Upper lobe of right lung (tissue), 1 donor: Measurements from ENCODE around the gene GRID1. TPM values are rescaled to one million over a fixed set of nuclear protein-coding genes. Genes with fewer than 3 reads are reported as not detected.

Experiments used
- ATAC-seq: fragments of 200-7000 bp; cut with Tn5 transposase; one replicate; pipeline ENCODE4 v1.9.1; 2020; ENCODE audit warnings: mild to moderate bottlenecking, moderate library complexity
- DNase-seq: peaks from one replicate; pipeline ENCODE4 v3.0.0-alpha.2; 2020
- H3K27ac ChIP-seq: fragments of 200-600 bp; one replicate; pipeline ENCODE4 v1.8.0; 2022
- H3K27me3 ChIP-seq: fragments of 200-600 bp; one replicate; pipeline ENCODE4 v1.8.0; 2022; ENCODE audit warnings: mild to moderate bottlenecking
- H3K36me3 ChIP-seq: fragments of 200-600 bp; one replicate; pipeline ENCODE4 v1.8.0; 2022
- H3K4me1 ChIP-seq: fragments of 200-600 bp; one replicate; pipeline ENCODE4 v1.8.0; 2022
- H3K4me3 ChIP-seq: fragments of 200-600 bp; one replicate; pipeline ENCODE4 v1.8.0; 2022; ENCODE audit warnings: mild to moderate bottlenecking
- H3K9me3 ChIP-seq: fragments of 200-600 bp; one replicate; pipeline ENCODE4 v1.8.0; 2022
- CTCF ChIP-seq: fragments of 200-600 bp; IDR thresholded peaks from one replicate; pipeline ENCODE4 v1.8.0; 2022; ENCODE audit warnings: antibody characterized with exemption
- intact Hi-C: fragments of 100-400 bp; cut with DNase I; formaldehyde crosslinking; loops from one replicate; pipeline ENCODE4 v1.11.0; 2022
- total RNA-seq: library from RNA; stranded (reverse); fragmentation: NEBNext Ultra II Directional; extraction: Animal tissue kit (Norgen Biotek cat#: 25700); gene quantifications from one replicate; pipeline ENCODE4 v1.2.1, GENCODE V29; 2021
- donor health status: DM: no; HTN: yes; CAD: no; lungs with severe emphysema.

Gene GRID1
- total RNA-seq, 1 donor from 2014 or later = 3.0 TPM

DNA sequence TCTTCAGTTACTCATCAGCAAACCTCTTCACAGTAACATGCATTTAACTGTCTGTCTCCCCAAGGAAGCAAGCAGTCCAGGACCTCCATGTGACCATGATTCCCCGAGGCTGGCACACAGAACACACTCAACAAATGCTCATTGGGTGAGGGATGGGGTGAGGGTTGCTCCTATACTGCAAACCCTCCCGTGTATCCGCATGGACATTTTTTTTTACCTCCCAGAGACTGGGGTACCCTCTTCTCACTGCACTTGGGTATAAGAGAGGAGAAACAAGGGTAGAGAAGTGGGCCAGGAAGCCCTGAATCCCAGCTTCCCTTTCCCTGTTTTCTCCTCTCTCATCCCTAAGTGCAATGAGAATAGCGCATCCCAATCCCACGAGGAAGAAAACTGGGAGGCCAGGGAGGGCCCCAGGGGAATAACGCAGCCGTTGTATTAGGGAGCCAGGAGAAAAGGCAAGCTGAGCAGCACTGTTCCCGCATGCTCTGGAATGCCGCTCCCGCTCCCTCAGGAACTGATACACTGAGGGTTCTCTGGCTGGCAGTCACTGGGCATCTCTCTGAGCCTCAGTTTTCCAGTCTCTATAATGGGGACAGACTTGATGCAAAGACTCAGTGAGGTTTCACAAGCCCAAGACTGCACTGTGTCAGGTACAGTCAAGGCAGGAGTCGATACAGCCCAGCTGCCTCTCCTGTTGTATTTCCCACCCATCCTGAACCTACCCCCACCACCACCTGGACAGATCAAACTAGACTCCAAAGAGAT, 134.6 kb downstream of the GRID1 start:
- no peak overlapping the region for H3K27ac ChIP-seq
- DNase-seq = no peak
- H3K9me3 ChIP-seq = no peaks in the 10 kb centered on the region
- no peak for TF ChIP-seq CTCF
- no peaks in the 10 kb centered on the region for H3K36me3 ChIP-seq
- intact Hi-C loops = no loop called here
- H3K4me3 ChIP-seq = no peak overlapping the region
- no peaks in the 10 kb centered on the region for H3K27me3 ChIP-seq
- ATAC-seq = no peak
- no peaks in the 10 kb centered on the region for H3K4me1 ChIP-seq

GRCh38 chr10:86230557-86231180, 135.9 kb downstream of the GRID1 start:
- no peaks in the 10 kb centered on the region for H3K36me3 ChIP-seq
- H3K27me3 ChIP-seq = no peaks in the 10 kb centered on the region
- TF ChIP-seq CTCF = no peak
- no peaks in the 10 kb centered on the region for H3K4me1 ChIP-seq
- ATAC-seq (no peak), DNase-seq (no peak)
- no peaks in the 10 kb centered on the region for H3K9me3 ChIP-seq
- intact Hi-C loops = no loop called here
- no peak overlapping the region for H3K27ac ChIP-seq
- H3K4me3 ChIP-seq = no peak overlapping the region

GRCh38 chr10:86229811-86230556, 136.6 kb downstream of the GRID1 start:
- Histone ChIP-seq H3K27me3 (no peaks in the 10 kb centered on the region), H3K4me3 (no peak overlapping the region), H3K4me1 (no peaks in the 10 kb centered on the region), H3K27ac (no peak overlapping the region), H3K36me3 (no peaks in the 10 kb centered on the region), H3K9me3 (no peaks in the 10 kb centered on the region)
- intact Hi-C loops = no loop called here
- no peak for TF ChIP-seq CTCF
- ATAC-seq (no peak), DNase-seq (no peak)

DNA sequence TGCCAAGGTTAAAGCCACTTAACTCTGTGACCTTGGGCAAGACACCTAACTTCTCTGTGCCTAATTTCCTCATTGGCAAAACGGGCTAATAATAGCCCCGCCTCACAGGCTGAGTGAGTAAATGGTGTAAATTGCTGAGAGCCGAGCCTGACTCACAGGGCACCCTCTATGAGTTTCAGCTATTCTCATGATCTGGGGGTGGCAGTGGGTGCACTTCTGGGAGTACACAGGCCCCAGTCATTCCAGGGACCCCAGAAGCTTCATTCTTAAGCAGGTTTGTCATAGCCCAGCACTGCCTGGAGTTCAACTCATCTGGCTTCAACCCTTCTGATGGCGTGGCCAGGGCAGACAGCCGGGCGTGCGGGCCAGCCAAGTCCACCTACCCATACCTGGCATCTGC, 137.2 kb downstream of the GRID1 start:
- H3K27ac ChIP-seq = no peak overlapping the region
- no peaks in the 10 kb centered on the region for H3K27me3 ChIP-seq
- no peaks in the 10 kb centered on the region for H3K4me1 ChIP-seq
- H3K9me3 ChIP-seq = no peaks in the 10 kb centered on the region
- DNase-seq (no peak), ATAC-seq (no peak)
- H3K36me3 ChIP-seq = no peaks in the 10 kb centered on the region
- no peak overlapping the region for H3K4me3 ChIP-seq
- TF ChIP-seq CTCF = no peak
- intact Hi-C loops = no loop called here

DNA sequence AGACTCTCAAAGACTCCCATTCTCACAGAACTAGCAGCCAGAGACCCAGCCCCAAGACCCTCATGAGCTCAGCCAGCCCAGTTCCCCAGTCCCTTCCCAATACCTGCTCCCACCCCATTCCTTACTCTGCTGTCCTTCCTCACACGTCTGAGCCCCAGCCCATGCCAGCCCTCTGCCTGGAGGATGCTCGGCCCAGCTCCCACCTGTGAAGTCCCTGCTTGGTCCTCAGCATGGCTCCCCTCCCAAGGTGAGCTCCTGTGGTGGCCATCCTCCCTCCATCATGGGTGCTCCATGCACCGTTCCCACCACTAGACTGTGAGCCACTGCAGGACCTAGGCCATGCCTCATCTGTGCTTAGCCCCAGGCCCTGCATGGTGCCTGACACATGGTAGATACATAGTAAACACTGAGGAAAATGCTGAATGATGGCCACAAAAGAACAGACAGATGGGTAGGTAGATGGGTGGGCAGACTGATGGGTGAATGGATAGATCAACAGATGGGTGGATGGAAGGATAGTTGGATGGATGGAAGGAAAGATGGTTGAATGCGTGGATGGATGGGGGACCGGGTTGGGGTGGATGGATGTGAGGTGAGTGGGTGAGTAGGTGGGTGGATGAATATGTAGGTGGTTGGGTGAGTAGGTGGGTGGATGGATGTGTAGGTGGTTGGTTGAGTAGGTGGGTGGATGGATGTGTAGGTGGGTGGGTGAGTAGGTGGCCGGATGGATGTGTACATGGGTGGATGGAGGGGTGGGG, 138.9 kb downstream of the GRID1 start:
- Histone ChIP-seq H3K27ac (no peak overlapping the region), H3K4me3 (no peak overlapping the region), H3K36me3 (no peaks in the 10 kb centered on the region), H3K9me3 (no peaks in the 10 kb centered on the region), H3K4me1 (no peaks in the 10 kb centered on the region), H3K27me3 (no peaks in the 10 kb centered on the region)
- intact Hi-C loops = no loop called here
- TF ChIP-seq CTCF = no peak
- ATAC-seq (no peak), DNase-seq (no peak)
